GM12891 (cell line): ENCODE results near the gene TSPOAP1.

ENCODE experiments used
- DNase-seq: peaks from one replicate; pipeline ENCODE4 v3.0.0; 2011; ENCODE audit warnings: low spot score; ENCODE audit not compliant: insufficient read length
- FAIRE-seq: peaks from 2 replicates; lab custom pipeline; 2011; peaks lifted over from hg19 to GRCh38; lab: Jason Lieb, UNC
- PAX5 ChIP-seq: IDR thresholded peaks from 2 replicates; pipeline ENCODE4 v1.6.1; 2011; ENCODE audit warnings: low read length, moderate library complexity, mild to moderate bottlenecking; ENCODE audit not compliant: insufficient read depth, severe bottlenecking
- POLR2A ChIP-seq: IDR thresholded peaks from 2 replicates; pipeline ENCODE4 v1.6.1; 2011; ENCODE audit warnings: low read depth, low read length, control low read depth
- POLR2AphosphoS5 ChIP-seq: IDR thresholded peaks from 2 replicates; pipeline ENCODE4 v1.6.1; 2011; ENCODE audit warnings: low read depth, low read length, control low read depth
- POU2F2 ChIP-seq: IDR thresholded peaks from 2 replicates; pipeline ENCODE4 v1.6.1; 2011; ENCODE audit warnings: low read depth, mild to moderate bottlenecking, control low read depth, low read length, moderate library complexity
- SPI1 ChIP-seq: IDR thresholded peaks from 2 replicates; pipeline ENCODE4 v1.6.1; 2011; ENCODE audit warnings: low read depth, low read length, control low read depth
- TAF1 ChIP-seq: IDR thresholded peaks from 2 replicates; pipeline ENCODE4 v1.6.1; 2011; ENCODE audit warnings: low read depth, low read length, control low read depth

TSPOAP1 gene

DNA sequence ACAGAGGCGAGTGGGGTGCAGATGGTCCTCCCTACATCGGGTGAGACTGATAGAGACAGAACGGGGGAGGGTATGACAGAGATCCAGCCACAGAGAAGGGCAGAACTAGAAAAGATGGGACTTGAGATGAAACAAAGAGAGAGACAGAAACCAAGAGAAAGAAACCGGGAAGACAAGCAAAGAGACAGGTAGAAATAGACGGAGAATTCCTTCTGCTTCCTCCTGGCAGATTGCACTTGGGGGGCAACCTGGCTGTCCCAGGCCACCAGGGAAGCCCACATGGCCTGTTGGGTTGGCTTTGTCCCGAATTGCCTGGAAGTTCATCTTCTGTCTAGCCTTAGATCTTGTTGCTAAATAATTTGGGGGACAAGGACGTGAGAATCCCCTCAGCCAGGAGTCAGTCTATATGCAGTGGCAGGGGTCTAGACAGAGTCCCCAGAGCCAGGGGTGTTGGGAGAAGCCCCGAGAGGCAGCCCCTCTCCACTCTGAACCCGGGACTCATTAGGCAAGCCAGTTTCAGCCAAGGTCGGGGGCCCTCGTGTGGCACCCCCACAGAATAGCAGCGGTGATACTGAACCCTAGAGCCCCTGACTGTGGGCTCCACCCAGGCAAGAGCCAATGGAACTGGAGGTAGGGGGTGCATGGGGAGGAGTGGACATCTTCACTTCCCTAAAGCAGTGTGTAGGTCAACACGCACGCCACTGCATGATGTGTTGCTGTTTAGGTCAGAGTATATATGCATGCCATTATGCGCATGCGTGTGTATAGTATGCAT, 627 bp upstream of the TSPOAP1 start:
- TF ChIP-seq POLR2AphosphoS5 (peak; percentile 100), SPI1 (peak; percentile 94), POLR2A (peak; percentile 100), TAF1 (peak; percentile 62), POU2F2 (peak; percentile 99), PAX5 (no peak)
- peak; percentile 98 for FAIRE-seq

GRCh38 chr17:58327363-58328194, 1.0 kb downstream of the TSPOAP1 start:
- TF ChIP-seq POLR2A (no peak), POU2F2 (0 out of 2 replicates have a peak, but pooled peaks have one; percentile 72), PAX5 (no peak), TAF1 (no peak), POLR2AphosphoS5 (peak; percentile 40), SPI1 (peak; percentile 37; the same call in 1 of the 2 replicates)
- DNase-seq, result no peak
- FAIRE-seq, result no peak

More for the DNA sequence above, 627 bp upstream of the TSPOAP1 start:
- no peak for DNase-seq

DNA sequence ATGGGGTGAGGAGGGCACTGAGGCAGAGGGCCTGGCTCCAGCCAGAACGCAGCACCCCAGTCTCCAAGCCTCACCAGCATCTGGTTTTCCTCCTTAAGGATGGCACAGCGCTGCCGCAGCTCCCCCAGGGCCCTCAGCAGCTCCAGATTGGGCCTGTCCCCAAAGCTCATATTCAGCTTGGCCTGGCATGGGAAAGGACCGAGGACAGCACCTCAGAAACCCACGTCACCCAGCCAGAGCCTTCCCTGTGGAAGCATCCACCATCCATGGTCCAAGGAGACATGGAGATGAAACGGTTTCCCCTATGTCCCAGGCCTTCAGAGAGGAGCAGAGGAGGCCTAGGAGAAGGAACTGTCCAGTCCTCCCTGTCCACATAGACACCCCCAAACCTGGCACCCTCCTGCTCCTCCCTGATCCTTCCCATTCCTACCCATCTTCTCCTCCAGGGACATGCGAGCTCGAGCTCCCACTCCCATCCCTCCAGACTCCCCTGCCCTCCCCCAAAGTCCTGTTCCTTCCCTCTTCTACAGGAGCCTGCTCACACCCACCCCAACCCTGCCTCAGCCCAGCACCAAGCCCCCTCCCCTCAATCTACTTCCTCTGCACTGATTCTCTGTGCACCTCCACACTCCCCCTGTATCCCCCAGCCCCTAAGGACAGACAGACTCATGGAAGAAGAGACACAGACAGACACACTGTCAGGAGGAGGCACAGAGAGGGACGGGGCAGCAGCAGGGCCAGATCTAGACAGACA, 1.8 kb downstream of the TSPOAP1 start:
- no peak for TF ChIP-seq POLR2AphosphoS5
- no peak for TF ChIP-seq POU2F2
- TF ChIP-seq PAX5, result no peak
- no peak for TF ChIP-seq TAF1
- TF ChIP-seq SPI1, result no peak
- TF ChIP-seq POLR2A, result peak; percentile 4; the same call in 1 of the 2 replicates
- DNase-seq, result no peak
- no peak for FAIRE-seq

DNA sequence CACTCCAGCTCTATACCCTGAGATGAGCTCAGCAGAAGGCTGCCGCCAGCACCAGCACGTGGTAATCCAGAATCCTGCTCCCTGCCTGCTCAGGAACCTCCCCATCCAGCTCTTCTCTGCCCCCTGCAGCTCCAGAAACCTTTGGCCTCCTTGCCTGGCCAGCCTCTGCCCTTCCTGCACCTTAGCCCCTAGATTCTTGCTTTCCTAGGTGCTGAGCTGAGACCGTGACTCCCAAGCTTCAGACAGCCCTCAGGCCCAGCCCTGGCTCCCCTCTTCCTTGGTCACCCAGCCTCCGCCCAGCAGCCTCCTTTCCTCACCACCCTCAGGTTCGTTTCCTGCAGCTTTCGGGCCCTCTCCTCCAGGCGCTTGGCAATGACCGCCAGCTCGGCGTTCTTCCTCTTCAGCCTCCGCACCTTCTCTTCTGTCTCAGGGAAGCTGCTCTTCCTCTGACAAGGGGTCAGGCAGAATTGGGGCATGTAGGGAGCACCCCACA, 2.6 kb downstream of the TSPOAP1 start:
- TF ChIP-seq POLR2AphosphoS5 (peak; percentile 16; the same call in 1 of the 2 replicates), PAX5 (no peak)
- FAIRE-seq (no peak), DNase-seq (no peak)

GRCh38 chr17:58325289-58325726, 3.3 kb downstream of the TSPOAP1 start:
- DNase-seq (no peak), FAIRE-seq (peak; percentile 64)
- no peak; the same call in 1 of the 2 replicates for TF ChIP-seq POLR2AphosphoS5
- TF ChIP-seq TAF1, result no peak
- TF ChIP-seq SPI1, result no peak
- no peak for TF ChIP-seq PAX5
- no peak for TF ChIP-seq POLR2A
- no peak for TF ChIP-seq POU2F2

GRCh38 chr17:58324409-58325288, 3.9 kb downstream of the TSPOAP1 start:
- DNase-seq (no peak), FAIRE-seq (peak; percentile 78)
- TF ChIP-seq POLR2A (peak; percentile 70), TAF1 (no peak)

- TF ChIP-seq TAF1 (no peak), SPI1 (no peak), POU2F2 (no peak), POLR2AphosphoS5 (no peak), PAX5 (no peak), POLR2A (no peak)
- no peak for FAIRE-seq
Observed at GRCh38 chr17:58324056-58324408, 4.6 kb downstream of the TSPOAP1 start.

GRCh38 chr17:58323366-58324055, 5.1 kb downstream of the TSPOAP1 start:
- no peak for FAIRE-seq
- no peak for TF ChIP-seq POLR2A
- TF ChIP-seq SPI1, result no peak
- TF ChIP-seq POLR2AphosphoS5, result no peak; the same call in 1 of the 2 replicates
- TF ChIP-seq POU2F2, result no peak
- TF ChIP-seq TAF1, result no peak
- no peak for DNase-seq

More at GRCh38 chr17:58324056-58324408, 4.6 kb downstream of the TSPOAP1 start:
- DNase-seq, result no peak
